Trophoblast cell (in vitro differentiated cells and primary cell): ENCODE results near the gene COMMD3.
"Not testable (repeated sequence)": the region's sequence is repeated elsewhere in the genome, so short reads cannot be mapped to it uniquely, and the experiment has no call there.

Experiments used
- DNase-seq, 2 donors: peaks; one replicate each; pipeline ENCODE4 v3.0.0-alpha.2; 2016
- H2AFZ ChIP-seq: 2 replicates; pipeline ENCODE4 v1.6.1; 2013; ENCODE audit warnings: low read length, moderate library complexity, mild to moderate bottlenecking; ENCODE audit not compliant: insufficient read depth, poor library complexity
- H2AK5ac ChIP-seq: 2 replicates; pipeline ENCODE4 v1.6.1; 2013; ENCODE audit warnings: mild to moderate bottlenecking, low read length
- H2BK120ac ChIP-seq: 2 replicates; pipeline ENCODE4 v1.6.1; 2013; ENCODE audit warnings: low read length, mild to moderate bottlenecking, moderate library complexity; ENCODE audit not compliant: insufficient read depth, poor library complexity
- H2BK12ac ChIP-seq: 2 replicates; pipeline ENCODE4 v1.6.1; 2013; ENCODE audit warnings: mild to moderate bottlenecking, low read length, moderate library complexity
- H2BK5ac ChIP-seq: 2 replicates; pipeline ENCODE4 v1.6.1; 2013; ENCODE audit warnings: low read length, low read depth, moderate library complexity, mild to moderate bottlenecking; ENCODE audit not compliant: poor library complexity
- H3K14ac ChIP-seq: 2 replicates; pipeline ENCODE4 v1.6.1; 2013; ENCODE audit warnings: mild to moderate bottlenecking, low read length
- H3K18ac ChIP-seq: 2 replicates; pipeline ENCODE4 v1.6.1; 2013; ENCODE audit warnings: mild to moderate bottlenecking, low read length
- H3K23ac ChIP-seq: 2 replicates; pipeline ENCODE4 v1.6.1; 2013; ENCODE audit warnings: low read length
- H3K27ac ChIP-seq: 2 replicates; pipeline ENCODE4 v1.5.1; 2013; ENCODE audit warnings: low read depth, mild to moderate bottlenecking, inconsistent platforms, low read length, moderate library complexity
- H3K27me3 ChIP-seq: 2 replicates; pipeline ENCODE4 v1.6.1; 2013; ENCODE audit warnings: inconsistent platforms, mild to moderate bottlenecking, low read length, moderate library complexity; ENCODE audit not compliant: insufficient read depth
- H3K36me3 ChIP-seq, 2 experiments: 1 replicate in 1 of 2; 2 replicates in 1 of 2; pipeline ENCODE4 v1.6.1; 2013; ENCODE audit warnings: low read length in 2 of 2, mild to moderate bottlenecking in 2 of 2, moderate library complexity in 1 of 2; ENCODE audit not compliant: insufficient read depth in 2 of 2, control insufficient read depth in 1 of 2
- H3K4ac ChIP-seq: 2 replicates; pipeline ENCODE4 v1.6.1; 2013; ENCODE audit warnings: low read depth, mild to moderate bottlenecking, low read length, moderate library complexity
- H3K4me1 ChIP-seq, 2 experiments: 1 replicate in 1 of 2; 2 replicates in 1 of 2; pipeline ENCODE4 v1.6.1; 2013; ENCODE audit warnings: low read length in 2 of 2, mild to moderate bottlenecking in 2 of 2, moderate library complexity in 1 of 2; ENCODE audit not compliant: insufficient read depth in 2 of 2, control insufficient read depth in 1 of 2
- H3K4me2 ChIP-seq: 2 replicates; pipeline ENCODE4 v1.6.1; 2013; ENCODE audit warnings: inconsistent platforms, mild to moderate bottlenecking, low read length, moderate library complexity
- H3K4me3 ChIP-seq: 2 replicates; pipeline ENCODE4 v1.5.1; 2013; ENCODE audit warnings: mild to moderate bottlenecking, low read depth, low read length, inconsistent platforms
- H3K79me1 ChIP-seq: one replicate; pipeline ENCODE4 v1.6.1; 2013; ENCODE audit warnings: low read length
- H3K79me2 ChIP-seq: 2 replicates; pipeline ENCODE4 v1.6.1; 2013; ENCODE audit warnings: low read length, mild to moderate bottlenecking; ENCODE audit not compliant: control insufficient read depth, insufficient read depth, poor library complexity
- H3K9ac ChIP-seq: 2 replicates; pipeline ENCODE4 v1.6.1; 2013; ENCODE audit warnings: mild to moderate bottlenecking, low read length
- H3K9me3 ChIP-seq: 2 replicates; pipeline ENCODE4 v1.6.1; 2013; ENCODE audit warnings: low read depth, mild to moderate bottlenecking, control low read depth, inconsistent platforms, low read length; ENCODE audit not compliant: insufficient read depth
- H4K12ac ChIP-seq: 2 replicates; pipeline ENCODE4 v1.6.1; 2013; ENCODE audit warnings: low read depth, mild to moderate bottlenecking, low read length, moderate library complexity
- H4K8ac ChIP-seq: 2 replicates; pipeline ENCODE4 v1.6.1; 2013; ENCODE audit warnings: low read depth, mild to moderate bottlenecking, low read length, moderate library complexity
- H4K91ac ChIP-seq: one replicate; pipeline ENCODE4 v1.6.1; 2013; ENCODE audit warnings: low read depth, mild to moderate bottlenecking, low read length, moderate library complexity
- WGBS: extraction: QIAGEN DNeasy Blood & Tissue Kit; methylation state at CpG from one replicate; pipeline ENCODE4 v1.1.7; 2013; ENCODE audit warnings: missing lambda C conversion rate; ENCODE audit not compliant: insufficient read length, insufficient coverage; ENCODE audit errors: extremely low coverage; 5-methylcytosine and 5-hydroxymethylcytosine counted together

Gene COMMD3

DNA sequence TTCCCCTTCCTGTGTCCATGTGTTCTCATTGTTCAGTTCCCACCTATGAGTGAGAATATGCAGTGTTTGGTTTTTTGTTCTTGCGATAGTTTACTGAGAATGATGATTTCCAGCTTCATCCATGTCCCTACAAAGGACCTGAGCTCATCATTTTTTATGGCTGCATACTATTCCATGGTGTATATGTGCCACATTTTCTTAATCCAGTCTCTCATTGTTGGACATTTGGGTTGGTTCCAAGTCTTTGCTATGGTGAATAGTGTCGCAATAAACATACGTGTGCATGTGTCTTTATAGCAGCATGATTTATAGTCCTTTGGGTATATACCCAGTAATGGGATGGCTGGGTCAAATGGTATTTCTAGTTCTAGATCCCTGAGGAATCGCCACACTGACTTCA is 41.6 kb downstream of the COMMD3 start:
- not testable (repeated sequence) for H3K4me3 ChIP-seq, H3K36me3 ChIP-seq, H2BK12ac ChIP-seq, H4K91ac ChIP-seq, H3K4ac ChIP-seq, H3K23ac ChIP-seq, H4K8ac ChIP-seq, H3K79me1 ChIP-seq, H3K27me3 ChIP-seq, H4K12ac ChIP-seq, H2BK5ac ChIP-seq, H3K27ac ChIP-seq, H3K14ac ChIP-seq, H2BK120ac ChIP-seq, H2AK5ac ChIP-seq, H2AFZ ChIP-seq, H3K9me3 ChIP-seq, H3K4me2 ChIP-seq, DNase-seq, H3K9ac ChIP-seq, H3K79me2 ChIP-seq, H3K4me1 ChIP-seq, H3K18ac ChIP-seq
- whole genome bisulfite sequencing: no CpG with 5 or more reads among the region's 4 CpGs

DNA sequence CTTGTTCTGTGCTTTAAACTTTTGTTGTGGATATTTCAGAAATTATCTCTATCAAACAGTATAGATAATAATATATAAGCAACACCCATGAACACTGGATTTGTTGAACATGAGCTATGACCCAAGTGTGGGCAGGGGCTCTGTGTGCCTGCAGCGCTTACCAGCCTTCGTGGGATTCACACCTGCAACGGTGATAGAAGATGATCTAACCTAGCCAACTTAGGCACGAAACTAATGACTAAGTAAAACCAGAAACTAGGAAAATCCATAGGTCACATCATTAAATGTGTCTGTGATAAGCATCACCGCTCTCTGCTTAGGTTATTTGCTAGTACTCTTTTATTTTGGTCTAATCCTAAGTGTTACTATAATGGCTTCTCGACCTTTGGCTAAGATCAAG is 47.1 kb downstream of the COMMD3 start:
- Histone ChIP-seq H3K9me3 (no peaks in the 10 kb centered on the region), H3K79me1 (no peaks in the 10 kb centered on the region), H3K4me2 (no peak overlapping the region), H3K9ac (no peak overlapping the region), H3K23ac (no peak overlapping the region), H2BK5ac (no peak overlapping the region), H3K27ac (no peak overlapping the region), H3K36me3 (no peaks in the 10 kb centered on the region), H4K8ac (no peak overlapping the region), H3K4me1 (no peaks in the 10 kb centered on the region), H2AK5ac (no peak overlapping the region), H4K12ac (no peak overlapping the region), H3K14ac (no peak overlapping the region), H3K4ac (no peak overlapping the region), H3K79me2 (no peaks in the 10 kb centered on the region), H4K91ac (no peak overlapping the region), H3K27me3 (no peaks in the 10 kb centered on the region), H3K18ac (no peak overlapping the region), H2BK12ac (no peak overlapping the region), H3K4me3 (no peak overlapping the region), H2BK120ac (no peak overlapping the region), H2AFZ (no peak overlapping the region)
- no peak for DNase-seq
- no CpG with 5 or more reads among the region's 6 CpGs for WGBS

DNA sequence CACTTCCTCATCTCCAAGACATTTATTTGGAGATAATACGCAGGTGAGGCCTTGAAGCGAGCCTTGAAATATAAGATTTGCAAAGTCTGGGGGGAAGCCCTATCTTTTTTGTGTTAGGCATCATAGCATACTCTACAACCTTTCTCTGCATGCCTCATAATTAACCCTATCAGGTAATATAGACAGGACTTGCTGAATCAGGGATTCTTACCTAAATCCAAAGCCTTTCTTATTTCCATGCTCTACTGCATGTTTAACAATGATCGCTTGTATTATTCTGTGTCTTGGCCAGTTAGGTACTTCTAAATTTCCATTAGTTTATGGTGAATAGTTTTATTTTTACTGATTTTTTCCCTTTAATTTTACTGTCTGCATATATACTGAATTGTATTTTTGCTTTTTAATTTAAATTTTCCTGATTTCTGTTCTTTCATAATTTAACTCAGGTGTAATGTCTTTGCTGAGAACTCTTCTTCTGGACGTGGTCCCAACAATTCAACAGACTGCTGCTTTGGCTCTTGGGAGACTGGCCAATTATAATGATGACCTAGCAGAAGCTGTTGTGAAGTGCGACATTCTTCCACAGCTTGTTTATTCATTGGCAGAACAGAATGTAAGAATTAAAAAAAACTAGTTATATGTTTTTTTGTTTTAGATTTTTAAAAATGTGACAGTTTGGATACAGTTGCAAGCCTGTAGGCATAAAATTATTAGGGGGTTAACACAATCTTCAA is 48.4 kb downstream of the COMMD3 start:
- H3K23ac ChIP-seq: no peak overlapping the region
- no peaks in the 10 kb centered on the region for H3K9me3 ChIP-seq
- no peak overlapping the region for H3K4me3 ChIP-seq
- H2BK120ac ChIP-seq: no peak overlapping the region
- H3K79me1 ChIP-seq: no peaks in the 10 kb centered on the region
- H2BK5ac ChIP-seq: no peak overlapping the region
- DNase-seq: no peak
- H3K36me3 ChIP-seq: no peaks in the 10 kb centered on the region
- no peak overlapping the region for H3K27ac ChIP-seq
- H3K79me2 ChIP-seq: no peaks in the 10 kb centered on the region
- no peak overlapping the region for H3K4me2 ChIP-seq
- H4K8ac ChIP-seq: no peak overlapping the region
- no peak overlapping the region for H4K12ac ChIP-seq
- no peak overlapping the region for H4K91ac ChIP-seq
- no peak overlapping the region for H3K9ac ChIP-seq
- no CpG with 5 or more reads among the region's 5 CpGs for WGBS
- H2AK5ac ChIP-seq: no peak overlapping the region
- no peak overlapping the region for H3K18ac ChIP-seq
- no peaks in the 10 kb centered on the region for H3K4me1 ChIP-seq
- no peaks in the 10 kb centered on the region for H3K27me3 ChIP-seq
- H2BK12ac ChIP-seq: no peak overlapping the region
- no peak overlapping the region for H3K14ac ChIP-seq
- no peak overlapping the region for H2AFZ ChIP-seq
- H3K4ac ChIP-seq: no peak overlapping the region

DNA sequence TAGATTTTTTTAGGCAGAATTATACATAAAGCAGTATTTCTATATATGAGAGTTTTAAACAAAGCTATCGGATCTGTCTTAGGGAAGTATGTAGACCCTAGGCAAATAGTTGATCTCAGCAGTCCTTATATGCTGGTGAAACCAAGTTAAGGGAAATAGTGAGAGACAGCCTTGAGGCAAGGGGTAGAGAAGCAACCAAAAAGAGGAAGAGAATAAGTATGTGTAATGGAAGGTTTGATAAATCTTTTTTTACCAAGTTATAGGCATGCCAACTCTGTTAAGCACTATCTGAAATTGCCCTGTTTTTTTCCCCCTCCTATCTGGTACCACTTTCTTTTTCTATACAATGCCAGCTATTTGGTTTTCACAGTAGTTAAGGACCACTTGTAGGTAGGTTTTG is 49.0 kb downstream of the COMMD3 start:
- no peak overlapping the region for H3K9ac ChIP-seq
- H3K4ac ChIP-seq: no peak overlapping the region
- H3K36me3 ChIP-seq: no peaks in the 10 kb centered on the region
- no peak overlapping the region for H3K27ac ChIP-seq
- no peak overlapping the region for H2BK5ac ChIP-seq
- H3K14ac ChIP-seq: no peak overlapping the region
- DNase-seq: no peak
- H2AK5ac ChIP-seq: no peak overlapping the region
- no peak overlapping the region for H4K8ac ChIP-seq
- H2AFZ ChIP-seq: no peak overlapping the region
- H3K4me1 ChIP-seq: no peaks in the 10 kb centered on the region
- no peak overlapping the region for H3K4me2 ChIP-seq
- H3K27me3 ChIP-seq: no peaks in the 10 kb centered on the region
- H3K79me1 ChIP-seq: no peaks in the 10 kb centered on the region
- no peak overlapping the region for H2BK12ac ChIP-seq
- no peak overlapping the region for H4K12ac ChIP-seq
- no peak overlapping the region for H4K91ac ChIP-seq
- no peak overlapping the region for H3K23ac ChIP-seq
- WGBS: no CpG with 5 or more reads among the region's 1 CpG
- H3K9me3 ChIP-seq: no peaks in the 10 kb centered on the region
- no peak overlapping the region for H2BK120ac ChIP-seq
- no peaks in the 10 kb centered on the region for H3K79me2 ChIP-seq
- H3K4me3 ChIP-seq: no peak overlapping the region
- H3K18ac ChIP-seq: no peak overlapping the region
